HG03378 (cell line): ENCODE measurements around the gene HSP90AA1.
"Not testable (repeated sequence)": the region's sequence is repeated elsewhere in the genome, so short reads cannot be mapped to it uniquely, and the experiment has no call there.

Experiments used
- ATAC-seq: cut with Tn5 transposase; IDR thresholded peaks from one replicate; pipeline ENCODE4 v1.9.1; 2021; ENCODE audit warnings: mild to moderate bottlenecking, moderate library complexity; ENCODE audit not compliant: unreplicated experiment

The HSP90AA1 gene

DNA sequence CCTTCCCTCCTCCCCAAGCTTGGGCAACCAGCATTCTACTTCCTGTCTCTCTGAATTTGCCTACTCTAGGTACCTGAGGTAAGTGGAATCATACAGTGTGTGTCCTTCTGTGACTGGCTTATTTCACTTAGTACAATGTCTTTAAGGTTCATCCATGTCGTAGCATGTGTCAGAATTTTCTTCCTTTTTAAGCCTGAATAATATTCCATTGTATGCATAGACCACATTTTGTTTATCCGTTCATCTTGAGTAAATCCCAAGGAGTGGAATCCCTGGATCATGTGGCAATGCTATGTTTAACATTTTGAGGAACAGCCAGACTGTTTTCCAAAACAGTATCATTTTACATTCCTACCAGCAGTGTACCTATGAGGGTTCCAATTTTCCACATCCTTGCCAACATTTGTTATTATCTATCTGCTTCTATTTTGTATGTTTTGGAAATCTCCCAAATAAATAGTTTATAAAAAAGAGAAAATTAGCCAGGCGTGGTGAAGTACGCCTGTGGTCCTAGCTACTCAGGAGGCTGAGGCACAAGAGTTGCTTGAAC, 12.4 kb downstream of the HSP90AA1 start:
- no peak for ATAC-seq

DNA sequence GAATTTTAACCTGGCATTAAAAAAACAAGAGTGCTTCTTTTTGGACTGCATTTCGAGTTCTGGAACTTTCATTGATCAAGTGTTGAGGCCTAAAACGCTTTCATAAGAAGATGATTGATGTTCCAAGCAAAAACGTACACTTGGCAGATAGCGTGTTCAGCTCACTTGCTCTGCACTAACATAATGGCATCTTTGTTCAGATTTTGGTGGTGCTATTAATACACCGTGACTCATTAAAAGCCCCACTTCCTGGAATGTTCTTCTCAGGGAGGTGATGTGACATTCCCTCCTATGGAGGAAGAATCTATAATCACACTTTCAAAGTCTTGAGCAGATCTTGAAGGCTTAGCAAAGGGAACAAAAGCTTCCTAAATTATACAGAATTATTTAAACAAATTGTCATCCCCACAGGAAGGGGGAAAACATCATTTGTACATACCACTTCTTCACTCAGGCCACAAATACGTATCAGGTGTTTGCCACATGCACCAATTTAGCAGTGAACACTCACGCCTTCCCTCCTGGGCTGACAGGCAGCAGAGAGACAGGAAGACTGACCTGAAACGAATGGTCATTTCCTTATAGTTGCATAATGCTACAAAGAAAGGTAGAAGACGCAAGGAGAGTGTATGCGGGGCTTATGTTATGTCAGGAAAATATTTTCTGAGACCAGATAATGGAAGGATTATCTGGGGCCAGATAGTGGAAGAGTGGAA, 15.4 kb downstream of the HSP90AA1 start:
- no peak for ATAC-seq

DNA sequence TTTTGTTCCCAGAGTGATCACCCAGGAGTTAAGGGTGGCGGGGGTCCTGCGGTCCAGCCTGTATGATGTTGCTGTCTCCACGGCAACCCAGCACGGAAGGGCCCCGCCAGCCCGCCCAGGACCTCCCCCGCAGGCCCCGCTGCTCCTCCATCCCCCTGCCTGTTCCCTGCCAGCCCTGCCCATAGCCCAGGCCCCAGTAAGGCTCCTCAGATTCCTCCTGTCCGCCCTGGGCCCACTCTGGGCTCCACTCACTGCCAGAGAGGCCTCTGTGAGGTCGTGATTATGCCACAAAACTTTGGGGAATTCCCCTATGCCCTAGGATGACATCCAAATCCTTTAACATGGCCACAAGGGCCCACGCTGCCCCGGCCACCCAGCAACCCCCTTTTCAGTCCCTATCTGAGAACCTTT, 20.8 kb downstream of the HSP90AA1 start:
- no peak for ATAC-seq

DNA sequence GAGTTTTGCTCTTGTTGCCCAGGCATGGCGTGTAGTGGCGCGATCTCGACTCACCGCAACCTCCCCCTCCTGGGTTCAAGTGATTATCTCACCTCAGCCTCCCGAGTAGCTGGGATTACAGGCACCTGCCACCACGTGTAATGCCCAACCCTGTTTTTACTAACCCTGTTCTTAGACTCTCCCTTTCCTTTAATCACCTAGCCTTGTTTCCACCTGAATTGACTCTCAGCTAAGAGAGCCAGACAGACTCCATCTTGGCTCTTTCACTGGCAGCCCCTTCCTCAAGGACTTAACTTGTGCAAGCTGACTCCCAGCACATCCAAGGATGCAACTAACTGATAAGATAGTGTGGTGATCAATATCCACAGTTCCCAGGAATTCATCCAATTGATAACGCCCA, 22.3 kb downstream of the HSP90AA1 start:
- not testable (repeated sequence) for ATAC-seq

DNA sequence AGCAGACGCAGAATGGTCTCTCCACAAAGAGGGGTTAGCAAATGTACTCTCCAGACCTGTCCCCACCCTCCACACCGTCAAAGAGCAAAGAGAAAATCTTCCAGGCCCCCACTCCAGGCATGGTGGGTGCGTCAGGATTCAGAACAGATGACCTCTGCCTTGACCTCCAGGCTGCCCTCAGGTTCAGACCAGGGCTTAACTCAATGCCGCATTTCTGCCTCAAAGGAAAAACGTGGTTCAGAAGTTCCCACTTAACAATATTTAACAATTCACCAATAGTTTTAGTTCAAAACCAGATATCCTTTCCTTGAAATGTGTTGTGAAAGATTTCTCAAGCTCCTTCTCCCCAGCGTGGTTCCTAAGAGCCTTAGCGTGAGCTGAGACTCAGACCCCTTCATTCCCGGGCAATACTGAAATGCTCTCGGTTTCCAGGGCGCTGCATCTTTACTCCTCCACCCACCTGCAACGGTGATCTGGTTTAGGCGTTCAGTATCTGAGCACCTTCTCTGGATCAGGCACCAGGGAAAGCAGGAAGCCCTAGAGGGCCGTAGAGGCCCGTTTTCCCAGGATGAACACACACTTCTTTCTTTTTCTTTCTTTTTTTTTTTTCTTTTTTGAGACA, 22.9 kb downstream of the HSP90AA1 start:
- no peak for ATAC-seq

DNA sequence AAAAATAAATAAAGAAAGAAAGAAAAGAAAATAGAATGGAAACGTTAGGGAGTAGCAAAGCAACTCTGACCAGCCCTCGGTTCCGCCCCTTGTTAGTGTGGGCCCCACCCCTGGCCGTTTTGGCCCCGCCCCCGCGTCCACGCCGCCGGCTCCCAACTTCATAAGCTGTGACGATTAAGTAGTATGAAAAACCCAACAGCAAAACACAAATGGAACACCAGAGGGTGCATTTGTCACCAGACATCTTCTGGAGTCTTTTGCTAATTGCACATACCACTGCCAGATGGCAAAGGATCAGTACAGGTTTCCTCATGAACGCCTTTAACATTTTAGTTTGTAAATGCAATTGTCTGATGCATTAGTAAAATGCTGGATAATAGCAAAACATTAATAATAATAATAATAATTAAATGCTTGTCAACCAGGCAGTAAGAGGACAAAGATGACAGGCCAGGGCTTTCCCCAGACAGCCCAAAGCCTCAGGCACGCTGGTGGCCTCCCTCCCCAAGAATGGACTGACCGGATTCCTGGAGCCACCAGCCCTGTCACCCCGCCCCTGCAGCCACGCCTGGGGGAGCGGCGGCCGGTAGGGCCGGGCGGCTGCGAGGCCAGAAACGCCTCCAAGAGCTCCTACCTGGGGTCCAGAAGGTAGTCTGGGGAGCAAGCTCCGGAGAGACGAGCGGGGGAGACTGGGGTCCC, 23.6 kb downstream of the HSP90AA1 start:
- ATAC-seq = no peak

DNA sequence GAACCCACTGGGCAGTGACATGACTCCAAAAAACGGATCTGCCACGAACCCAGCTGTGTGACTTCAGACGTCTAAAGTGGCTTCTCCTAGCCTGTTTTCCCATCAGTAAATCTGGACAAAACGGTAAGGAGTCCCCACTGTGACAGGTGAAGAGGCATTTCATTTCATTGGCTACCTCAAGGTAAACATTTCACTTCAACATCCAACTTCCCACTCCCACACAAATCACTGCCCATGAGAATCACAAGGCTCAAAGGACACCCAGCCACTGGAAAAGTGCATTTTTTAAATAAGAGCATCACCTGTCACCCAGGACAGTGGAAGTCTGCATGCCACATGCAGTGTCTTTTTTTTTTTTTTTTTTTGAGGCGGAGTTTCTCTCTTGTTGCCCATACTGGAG, 27.9 kb downstream of the HSP90AA1 start:
- ATAC-seq = no peak

DNA sequence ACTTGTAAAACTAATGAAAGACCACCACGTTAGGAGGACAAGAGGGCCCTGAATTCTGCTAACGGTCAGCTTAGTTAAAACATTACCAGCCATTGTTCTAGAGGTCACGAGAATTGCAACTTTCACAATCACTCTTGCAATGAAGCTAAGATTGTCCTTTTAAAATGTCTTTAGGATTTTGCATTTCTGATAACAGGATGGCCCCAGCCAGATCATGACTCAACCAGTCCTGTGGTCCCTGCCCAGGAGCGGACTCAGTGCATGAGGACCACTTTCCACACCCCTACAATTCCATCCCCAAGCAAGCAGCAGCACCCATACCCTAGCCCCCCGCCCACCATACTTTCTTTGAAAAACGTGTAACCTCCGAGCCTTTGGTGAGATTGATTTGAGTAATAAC, 28.7 kb downstream of the HSP90AA1 start:
- no peak for ATAC-seq

DNA sequence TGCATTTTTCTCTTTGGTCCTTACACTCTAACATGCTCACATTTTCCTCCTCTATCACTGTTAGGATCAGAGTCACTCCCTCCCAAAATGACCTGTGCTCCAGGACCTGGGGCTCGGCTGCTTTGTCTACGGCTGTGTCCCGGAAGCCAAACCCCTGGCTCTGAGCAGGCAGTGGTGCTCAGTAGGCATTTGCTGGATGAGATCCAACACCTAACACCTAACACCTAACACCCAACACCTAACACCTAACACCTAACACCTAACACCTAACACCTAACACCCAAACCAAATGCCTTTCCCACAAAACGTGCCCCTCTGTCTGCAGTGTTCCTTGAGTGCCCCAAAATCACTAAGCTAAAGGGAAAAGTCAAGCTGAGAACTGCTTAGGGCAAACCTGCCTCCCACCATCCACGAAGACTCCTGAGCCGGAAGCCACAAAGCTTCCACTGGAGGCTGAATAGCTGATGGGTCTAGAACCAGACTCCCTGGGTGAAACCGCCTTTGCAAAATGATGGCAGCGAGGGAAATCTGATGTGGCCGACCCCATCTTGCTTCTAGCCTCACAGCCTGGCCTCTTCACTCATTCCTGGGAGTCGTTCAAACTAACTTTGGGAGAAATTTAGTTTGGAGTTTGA, 29.2 kb downstream of the HSP90AA1 start:
- no peak for ATAC-seq

DNA sequence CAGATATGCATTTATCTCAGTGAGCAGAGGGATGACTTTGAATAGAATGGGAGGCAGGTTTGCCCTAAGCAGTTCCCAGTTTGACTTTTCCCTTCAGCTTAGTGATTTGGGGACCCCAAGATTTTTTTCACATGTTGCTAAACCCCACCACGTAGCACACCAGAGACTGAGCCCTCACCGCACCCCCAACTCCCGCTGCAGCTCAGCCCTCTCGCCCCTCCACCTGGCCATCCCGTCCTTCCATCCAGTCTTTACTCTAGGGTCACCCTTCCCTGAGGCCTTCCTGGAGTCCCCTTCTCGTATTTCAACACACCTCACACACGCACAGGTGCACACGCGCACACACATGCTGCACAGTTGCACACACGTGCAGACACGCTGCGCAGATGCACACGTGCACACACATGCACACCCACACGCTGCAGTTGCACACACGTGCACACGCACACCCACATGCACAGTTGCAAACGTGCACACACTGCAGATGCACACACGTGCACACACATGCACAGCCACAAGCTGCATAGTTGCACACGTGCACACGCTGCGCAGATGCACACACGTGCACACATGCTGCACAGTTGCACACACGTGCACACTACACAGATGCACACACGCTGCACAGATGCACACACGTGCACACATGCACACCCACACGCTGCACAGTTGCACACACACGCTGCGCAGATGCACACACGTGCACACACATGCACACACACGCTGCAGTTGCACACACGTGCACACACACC, 30.0 kb downstream of the HSP90AA1 start:
- ATAC-seq = no peak

DNA sequence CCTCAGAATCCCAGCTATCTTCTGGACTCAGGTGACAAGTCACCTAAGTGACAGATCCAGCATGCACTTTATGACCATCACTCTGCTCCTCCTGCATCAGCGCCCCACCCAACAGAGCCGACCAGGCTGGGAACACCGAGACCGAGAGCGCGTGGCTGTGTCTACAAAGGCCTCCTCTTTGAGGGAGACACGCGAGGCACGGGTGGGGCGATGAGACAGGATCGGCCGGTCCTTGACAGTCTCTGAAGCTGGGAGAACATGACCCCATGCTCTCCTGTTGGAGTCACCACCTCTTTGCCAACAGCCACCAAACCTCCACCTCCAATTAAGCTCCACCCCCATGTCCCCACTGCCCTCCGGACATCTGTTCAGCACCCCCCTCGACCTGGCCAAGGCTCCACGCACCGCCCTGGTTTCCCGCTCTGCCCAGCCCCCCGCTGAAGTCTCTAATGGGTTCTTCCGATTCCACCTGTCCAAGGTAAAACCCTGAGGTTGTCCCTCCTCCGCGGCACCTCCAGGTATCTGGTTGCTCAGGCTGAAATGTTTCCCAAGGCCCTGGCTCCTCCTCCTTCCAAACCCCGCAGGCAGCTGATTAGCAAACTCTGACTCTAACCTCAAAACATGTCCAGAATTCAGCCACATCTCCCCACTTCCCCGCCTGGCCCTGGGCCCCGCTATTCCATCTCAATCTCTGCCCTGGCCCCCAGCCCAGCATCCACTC, 31.5 kb downstream of the HSP90AA1 start:
- no peak for ATAC-seq

DNA sequence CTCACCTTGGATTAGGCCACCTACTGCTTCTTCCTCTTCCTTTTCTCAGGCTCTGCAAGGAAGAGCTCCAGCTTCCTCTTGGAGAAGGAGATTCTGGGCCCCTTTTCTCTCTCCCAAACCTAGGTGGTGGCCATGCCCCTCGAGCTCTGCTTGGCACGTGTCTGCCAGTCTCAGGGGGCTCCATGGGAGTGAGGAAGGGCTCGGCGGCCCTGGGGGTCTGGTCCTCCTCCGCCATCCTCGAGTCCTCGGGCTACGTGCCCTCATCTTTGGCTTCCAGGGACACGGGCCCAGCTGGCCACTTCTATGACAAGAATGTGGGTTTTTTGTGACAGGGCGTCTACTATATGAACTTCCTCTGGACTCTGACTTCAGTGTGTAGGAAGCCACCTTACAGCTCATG, 34.3 kb downstream of the HSP90AA1 start:
- no peak for ATAC-seq

DNA sequence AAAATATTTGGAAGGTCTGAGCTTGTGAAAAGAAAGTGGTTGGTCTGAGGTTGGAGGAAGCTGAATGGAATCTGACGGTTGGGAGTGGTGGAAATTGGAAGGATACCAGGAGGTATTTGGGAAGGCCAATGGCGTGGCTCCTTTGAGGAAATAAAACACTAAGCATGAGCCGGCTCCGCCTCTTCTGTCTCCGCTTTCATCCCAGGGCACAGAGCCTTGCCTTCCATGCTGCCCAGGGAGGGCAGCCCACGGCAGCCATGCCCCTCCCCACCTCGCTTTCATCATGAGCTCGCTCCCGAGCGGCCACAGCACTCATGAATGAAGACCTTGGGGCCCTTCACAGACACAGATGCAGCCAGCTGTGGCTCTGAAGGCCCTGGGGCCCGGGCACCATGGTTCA, 36.2 kb downstream of the HSP90AA1 start:
- no peak for ATAC-seq

DNA sequence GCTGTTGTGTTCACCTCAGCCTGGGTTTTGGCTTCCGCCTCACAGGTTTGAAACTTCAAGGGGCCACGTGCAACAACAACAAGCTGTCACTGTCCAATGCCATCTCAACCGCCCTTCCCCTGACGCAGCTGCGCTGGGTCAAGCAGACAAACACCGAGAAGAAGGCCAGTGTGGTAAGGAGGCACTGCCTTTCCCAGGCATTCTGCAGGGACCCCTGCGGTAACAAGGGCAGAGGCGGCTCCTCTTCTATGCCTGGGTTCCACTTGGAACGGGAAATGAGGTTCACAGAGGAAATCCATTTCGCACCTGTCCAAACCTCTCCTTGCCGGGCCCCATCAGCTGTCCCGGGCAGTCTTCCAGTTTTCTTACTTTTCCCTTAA, 36.8 kb downstream of the HSP90AA1 start:
- ATAC-seq = no peak

DNA sequence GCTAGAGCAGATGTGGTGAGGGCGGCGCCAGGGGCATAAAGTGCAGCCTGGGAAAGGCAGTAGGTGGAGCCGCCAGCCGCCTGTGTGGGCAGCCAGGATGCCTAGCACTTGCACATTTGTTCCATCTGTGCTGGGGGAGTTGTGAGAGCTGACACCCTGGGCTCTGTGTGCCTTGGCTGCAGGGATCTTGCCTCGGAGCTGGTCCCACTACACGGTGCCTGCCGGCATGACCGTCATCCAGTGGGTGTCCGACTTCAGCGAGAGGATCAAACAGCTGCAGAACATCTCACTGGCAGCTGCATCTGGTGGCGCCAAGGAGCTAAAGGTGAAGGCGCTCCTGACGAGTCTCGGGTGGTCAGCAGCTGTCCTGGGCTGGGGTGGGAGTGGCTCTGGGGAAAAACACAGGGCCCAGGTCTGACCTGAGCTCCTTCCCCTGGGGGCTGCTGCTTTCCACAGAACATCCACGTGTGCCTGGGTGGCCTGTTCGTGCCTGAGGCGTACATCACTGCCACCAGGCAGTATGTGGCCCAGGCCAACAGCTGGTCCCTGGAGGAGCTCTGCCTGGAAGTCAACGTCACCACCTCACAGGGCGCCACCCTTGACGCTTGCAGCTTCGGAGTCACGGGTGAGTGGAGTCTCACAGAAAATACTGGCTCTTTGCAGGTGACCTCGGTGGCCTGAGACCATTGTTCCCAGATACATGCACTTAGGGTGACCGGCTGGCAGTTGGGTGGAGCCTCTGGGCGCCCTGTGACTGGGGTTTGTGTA, 37.4 kb downstream of the HSP90AA1 start:
- no peak for ATAC-seq

DNA sequence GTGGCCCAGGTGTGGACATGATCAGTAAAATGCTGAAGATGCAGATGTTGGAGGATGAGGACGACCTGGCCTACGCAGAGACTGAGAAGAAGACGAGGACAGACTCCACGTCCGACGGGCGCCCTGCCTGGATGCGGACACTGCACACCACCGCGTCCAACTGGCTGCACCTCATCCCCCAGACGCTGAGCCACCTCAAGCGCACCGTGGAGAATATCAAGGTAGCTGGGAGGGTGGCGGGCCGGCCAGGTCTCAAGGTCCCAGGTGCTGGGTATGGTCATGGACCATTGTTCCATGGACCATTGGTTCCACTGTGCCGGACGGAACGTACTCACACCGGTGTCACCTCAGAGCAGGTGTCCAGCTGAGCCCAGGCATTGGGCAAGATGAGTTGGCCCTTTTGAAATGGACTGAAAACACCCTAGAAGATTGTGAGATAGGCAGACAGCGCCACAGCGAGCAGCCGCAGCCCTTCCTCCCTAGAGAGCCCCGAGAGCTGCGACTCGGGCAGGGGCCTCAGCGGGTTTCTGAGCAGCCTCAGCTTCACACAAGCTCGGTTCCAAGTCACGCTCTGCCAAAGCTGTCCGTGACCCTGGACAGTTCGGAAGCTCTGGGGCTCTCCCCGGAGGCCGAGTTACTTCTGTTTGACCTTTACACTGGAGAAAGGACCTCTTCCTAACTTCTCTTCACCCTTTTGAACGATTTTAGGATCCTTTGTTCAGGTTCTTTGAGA, 38.9 kb downstream of the HSP90AA1 start:
- ATAC-seq = no peak

DNA sequence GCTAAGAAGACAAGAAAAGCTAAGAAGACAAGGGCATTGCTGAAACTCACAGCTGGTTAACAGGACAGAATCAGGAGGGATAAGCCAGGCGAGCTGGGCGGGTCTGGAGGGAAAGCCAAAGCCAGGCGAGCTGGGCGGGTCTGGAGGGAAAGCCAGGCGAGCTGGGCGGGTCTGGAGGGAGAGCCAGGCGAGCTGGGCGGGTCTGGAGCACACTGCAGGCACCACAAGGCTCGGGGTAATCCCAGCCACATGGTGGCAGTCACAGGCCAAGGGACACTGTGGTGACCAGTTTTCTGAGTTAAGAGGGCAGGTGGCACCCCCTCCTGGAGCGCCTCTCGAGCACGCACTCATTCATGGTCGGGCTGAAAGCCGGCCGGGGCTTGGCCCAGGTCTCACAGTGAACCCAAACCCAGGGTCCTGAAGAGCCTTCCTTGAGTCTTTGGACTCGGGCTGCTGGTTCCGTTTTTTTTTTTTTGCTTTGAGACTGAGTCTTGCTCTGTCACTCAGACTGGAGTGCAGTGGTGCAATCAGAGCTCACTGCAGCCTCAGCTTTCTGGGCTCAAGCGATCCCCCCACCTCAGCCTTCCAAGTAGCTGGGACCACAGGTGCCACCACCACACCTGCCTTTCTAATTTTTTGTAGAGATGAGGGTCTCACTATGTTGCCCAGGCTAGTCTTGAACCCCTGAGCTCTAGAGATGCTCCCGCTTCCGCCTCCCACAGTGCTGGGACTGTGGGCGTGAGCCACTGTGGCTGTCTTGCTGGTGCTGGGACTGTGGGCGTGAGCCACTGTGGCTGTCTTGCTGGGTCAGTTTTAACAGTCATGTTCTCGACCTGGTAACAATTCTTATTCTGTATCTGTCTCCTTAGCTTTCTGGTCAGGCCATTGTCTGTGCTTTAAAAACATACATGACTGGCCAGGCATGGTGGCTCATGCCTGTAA, 40.2 kb downstream of the HSP90AA1 start:
- ATAC-seq = no peak

DNA sequence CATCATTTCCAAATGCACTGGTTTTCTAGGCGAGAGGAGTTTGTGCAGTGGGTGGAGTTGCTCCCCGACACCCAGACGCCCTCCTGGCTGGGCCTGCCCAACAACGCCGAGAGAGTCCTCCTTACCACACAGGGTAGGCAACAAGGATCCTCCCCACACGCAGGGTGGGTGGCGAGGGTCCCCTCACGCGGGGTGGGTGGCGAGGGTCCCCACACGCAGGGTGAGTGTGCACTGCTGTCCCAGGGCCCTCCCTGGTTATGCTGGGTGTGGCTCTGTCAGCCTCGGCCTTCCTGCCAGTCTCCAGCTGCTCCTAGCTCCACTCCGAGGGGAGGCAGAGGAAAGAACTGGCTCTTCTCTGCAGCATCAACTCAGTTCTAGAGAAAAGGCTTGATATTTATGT, 42.3 kb downstream of the HSP90AA1 start:
- ATAC-seq = no peak
